22Rv1 (cell line): ENCODE results near the gene REXO1.
A peak's percentile ranks its signal among the peaks of the same experiment; 100 is the strongest.

Experiments used
- ZFX ChIP-seq: fragments of 450-650 bp; IDR thresholded peaks from 2 replicates; pipeline ENCODE4 v1.6.1; 2017; ENCODE audit warnings: antibody characterized with exemption, borderline replicate concordance
- TF ChIP-seq, protein P1 (sequence below): fragments of 450-650 bp; IDR thresholded peaks from 2 replicates; pipeline ENCODE4 v1.5.1; 2017; ENCODE audit warnings: mild to moderate bottlenecking

DNA sequence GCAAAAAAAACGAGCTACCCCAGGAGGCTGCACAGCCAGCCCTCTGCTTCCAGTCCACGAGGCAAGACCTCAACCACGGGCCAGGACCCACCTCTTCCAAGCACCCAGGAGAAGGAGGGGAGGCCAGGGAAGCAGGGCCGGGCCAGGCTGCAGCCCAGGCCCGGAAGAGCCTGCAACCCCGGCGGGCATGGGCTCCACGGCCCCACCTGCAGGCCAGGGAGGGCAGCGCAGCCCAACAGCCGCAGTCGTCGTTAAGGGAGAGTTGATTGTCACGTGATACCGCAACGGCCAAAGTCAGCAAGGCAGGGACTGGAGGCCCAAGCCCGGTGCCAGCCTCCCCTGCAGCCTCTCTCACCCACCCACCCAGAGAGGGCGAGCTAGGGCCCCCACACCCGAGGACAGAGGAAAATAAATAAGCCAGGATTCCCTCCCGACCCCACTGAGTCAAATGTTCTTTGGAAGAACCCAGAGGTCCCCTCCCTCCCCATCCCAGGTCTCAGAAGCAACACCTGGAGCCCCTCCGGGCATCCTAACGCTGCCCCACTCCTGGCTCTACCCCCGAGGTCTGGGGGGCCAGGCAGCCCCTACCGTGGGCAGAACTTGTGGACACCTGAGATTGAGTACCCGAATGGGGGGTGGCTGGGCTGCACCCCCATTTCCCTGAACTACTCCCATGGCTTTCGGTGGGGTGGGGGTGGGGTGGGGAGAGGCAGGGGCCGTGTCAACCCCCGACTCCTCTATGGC, 5.2 kb upstream of the REXO1 start:
- TF ChIP-seq, protein P1, sequence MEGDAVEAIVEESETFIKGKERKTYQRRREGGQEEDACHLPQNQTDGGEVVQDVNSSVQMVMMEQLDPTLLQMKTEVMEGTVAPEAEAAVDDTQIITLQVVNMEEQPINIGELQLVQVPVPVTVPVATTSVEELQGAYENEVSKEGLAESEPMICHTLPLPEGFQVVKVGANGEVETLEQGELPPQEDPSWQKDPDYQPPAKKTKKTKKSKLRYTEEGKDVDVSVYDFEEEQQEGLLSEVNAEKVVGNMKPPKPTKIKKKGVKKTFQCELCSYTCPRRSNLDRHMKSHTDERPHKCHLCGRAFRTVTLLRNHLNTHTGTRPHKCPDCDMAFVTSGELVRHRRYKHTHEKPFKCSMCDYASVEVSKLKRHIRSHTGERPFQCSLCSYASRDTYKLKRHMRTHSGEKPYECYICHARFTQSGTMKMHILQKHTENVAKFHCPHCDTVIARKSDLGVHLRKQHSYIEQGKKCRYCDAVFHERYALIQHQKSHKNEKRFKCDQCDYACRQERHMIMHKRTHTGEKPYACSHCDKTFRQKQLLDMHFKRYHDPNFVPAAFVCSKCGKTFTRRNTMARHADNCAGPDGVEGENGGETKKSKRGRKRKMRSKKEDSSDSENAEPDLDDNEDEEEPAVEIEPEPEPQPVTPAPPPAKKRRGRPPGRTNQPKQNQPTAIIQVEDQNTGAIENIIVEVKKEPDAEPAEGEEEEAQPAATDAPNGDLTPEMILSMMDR: peak; percentile 97
- TF ChIP-seq ZFX: no peak
